Panc1 (cell line): ENCODE measurements around the gene CDC42EP4. TPM values are rescaled to one million over a fixed set of nuclear protein-coding genes. Genes with fewer than 3 reads are reported as not detected.

ENCODE experiments used
- ATAC-seq: fragments of 200-7000 bp; cut with Tn5 transposase; 2 replicates; pipeline ENCODE4 v1.9.1; 2020; ENCODE audit warnings: mild to moderate bottlenecking, moderate library complexity
- BruUV-seq: library from RNA; stranded (reverse); fragments of 400-500 nt; replicated peaks from 2 replicates; lab custom pipeline; 2021; lab: Mats Ljungman, UMichigan
- CTCF ChIA-PET: fragments of 300-600 bp; sonication (Branson Sonifier 250); formaldehyde crosslinking; loops from one replicate; lab custom pipeline; 2022; ENCODE audit warnings: antibody characterized with exemption; lab: Charles Lee
- POLR2A ChIA-PET: fragments of 300-600 bp; sonication (Branson Sonifier 250); formaldehyde crosslinking; loops from one replicate; lab custom pipeline; 2022; ENCODE audit warnings: antibody characterized with exemption; lab: Charles Lee
- DNase-seq: peaks from one replicate; pipeline ENCODE4 v3.0.0-alpha.2; 2010; ENCODE audit warnings: low read depth, low spot score
- H3K27ac ChIP-seq: 2 replicates; pipeline ENCODE4 v1.5.1; 2011; ENCODE audit warnings: mild to moderate bottlenecking, low read length, inconsistent platforms
- H3K27me3 ChIP-seq: fragments of 200-500 bp; sonication (Bioruptor generic); 2 replicates; pipeline ENCODE4 v1.6.0; 2014; ENCODE audit warnings: low read length, inconsistent platforms; ENCODE audit not compliant: control insufficient read depth, insufficient read depth
- H3K36me3 ChIP-seq: fragments of 200-500 bp; sonication (Bioruptor generic); 2 replicates; pipeline ENCODE4 v1.5.1; 2014; ENCODE audit warnings: inconsistent platforms, mild to moderate bottlenecking, low read length, moderate library complexity; ENCODE audit not compliant: control insufficient read depth, insufficient read depth
- H3K4me1 ChIP-seq: 2 replicates; pipeline ENCODE4 v1.5.1; 2011; ENCODE audit warnings: inconsistent platforms, mild to moderate bottlenecking, low read length, moderate library complexity; ENCODE audit not compliant: control insufficient read depth, insufficient read depth
- H3K4me3 ChIP-seq, 2 experiments: 2 replicates each; pipeline ENCODE4 v1.5.1; 2011 to 2012; ENCODE audit warnings: low read depth in 2 of 2, low read length in 2 of 2, mild to moderate bottlenecking in 2 of 2, inconsistent platforms in 1 of 2, moderate library complexity in 1 of 2
- H3K9me3 ChIP-seq: fragments of 200-500 bp; sonication (Bioruptor generic); 2 replicates; pipeline ENCODE4 v1.5.1; 2014; ENCODE audit warnings: low read depth, mild to moderate bottlenecking, inconsistent platforms, low read length, moderate library complexity; ENCODE audit not compliant: control insufficient read depth, insufficient read depth
- POLR2AphosphoS5 ChIP-seq: IDR thresholded peaks from 2 replicates; pipeline ENCODE4 v1.6.1; 2012; ENCODE audit warnings: mild to moderate bottlenecking, low read depth, low read length, moderate library complexity
- SIN3A ChIP-seq: IDR thresholded peaks from 2 replicates; pipeline ENCODE4 v1.6.1; 2012; ENCODE audit warnings: low read depth, mild to moderate bottlenecking, low read length, moderate library complexity, borderline replicate concordance; ENCODE audit not compliant: insufficient read depth
- TCF7L2 ChIP-seq: IDR thresholded peaks from 2 replicates; pipeline ENCODE4 v1.6.1; 2011; ENCODE audit warnings: mild to moderate bottlenecking, low read depth, low read length, inconsistent platforms
- in situ Hi-C: cut with HindIII; loops from 2 replicates; pipeline ENCODE4 v1.10.0; 2016; ENCODE audit warnings: low sequenced_read_pairs, low pct_unique_long_range_greater_than_20kb
- intact Hi-C: fragments of 100-400 bp; cut with micrococcal nuclease; formaldehyde crosslinking; loops from one replicate; pipeline ENCODE4 v1.10.0; 2022; ENCODE audit not compliant: unreplicated experiment
- total RNA-seq: library from RNA; stranded (reverse); gene quantifications from one replicate; pipeline ENCODE4 v1.2.1, GENCODE V29; 2021; ENCODE audit not compliant: unreplicated experiment
- TF ChIP-seq, protein P1 (sequence below), 2 experiments: IDR thresholded peaks; 2 replicates each; pipeline ENCODE4 v1.6.1; 2011 to 2012; ENCODE audit warnings: low read depth in 2 of 2, control low read depth in 1 of 2, low read length in 1 of 2, mild to moderate bottlenecking in 1 of 2, moderate library complexity in 1 of 2; ENCODE audit not compliant: insufficient read depth in 1 of 2
- TF ChIP-seq, protein P2 (sequence below): fragments of 450-650 bp; IDR thresholded peaks from 2 replicates; pipeline ENCODE4 v1.5.1; 2017; ENCODE audit warnings: mild to moderate bottlenecking

Gene CDC42EP4
- total RNA-seq, 1 experiment from 2014 or later = 65.9 TPM

DNA sequence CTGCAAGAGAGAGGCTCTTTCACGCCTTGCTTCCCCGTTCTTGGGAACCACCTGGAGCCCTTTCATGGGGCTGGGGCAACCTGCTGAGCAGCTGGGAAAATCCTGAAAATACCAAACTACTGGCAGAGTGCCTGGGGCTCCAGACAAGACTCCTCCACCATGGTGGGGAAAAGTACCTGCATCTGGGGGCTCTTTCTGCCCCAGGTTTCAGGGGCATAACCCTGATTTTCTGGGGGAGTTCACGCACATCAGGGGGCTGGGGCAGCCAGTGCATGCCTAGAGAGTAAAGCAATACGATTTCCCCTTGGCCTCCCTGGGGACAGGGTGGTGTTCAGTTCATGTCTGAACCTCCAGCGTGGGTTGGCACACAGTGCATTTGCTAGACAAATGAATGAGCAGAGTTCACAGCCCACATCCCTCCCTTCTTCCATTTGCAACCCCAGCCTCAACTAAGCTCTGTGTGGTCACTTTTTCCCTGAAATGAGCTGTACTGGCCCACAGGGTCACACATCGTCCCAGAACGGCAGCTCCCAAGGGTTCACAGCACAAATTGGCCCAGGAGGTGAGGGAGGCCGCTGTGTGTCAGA is 5.2 kb upstream of the CDC42EP4 start:
- Histone ChIP-seq H3K4me3 (no peak overlapping the region), H3K27ac (no peak overlapping the region), H3K9me3 (no peaks in the 10 kb centered on the region), H3K27me3 (no peaks in the 10 kb centered on the region), H3K36me3 (no peaks in the 10 kb centered on the region), H3K4me1 (0 out of 2 replicates have a peak, but pooled peaks cover 3% of the 10 kb centered on the region)
- TF ChIP-seq POLR2AphosphoS5 (no peak), SIN3A (no peak), TCF7L2 (no peak)
- TF ChIP-seq, protein P1, sequence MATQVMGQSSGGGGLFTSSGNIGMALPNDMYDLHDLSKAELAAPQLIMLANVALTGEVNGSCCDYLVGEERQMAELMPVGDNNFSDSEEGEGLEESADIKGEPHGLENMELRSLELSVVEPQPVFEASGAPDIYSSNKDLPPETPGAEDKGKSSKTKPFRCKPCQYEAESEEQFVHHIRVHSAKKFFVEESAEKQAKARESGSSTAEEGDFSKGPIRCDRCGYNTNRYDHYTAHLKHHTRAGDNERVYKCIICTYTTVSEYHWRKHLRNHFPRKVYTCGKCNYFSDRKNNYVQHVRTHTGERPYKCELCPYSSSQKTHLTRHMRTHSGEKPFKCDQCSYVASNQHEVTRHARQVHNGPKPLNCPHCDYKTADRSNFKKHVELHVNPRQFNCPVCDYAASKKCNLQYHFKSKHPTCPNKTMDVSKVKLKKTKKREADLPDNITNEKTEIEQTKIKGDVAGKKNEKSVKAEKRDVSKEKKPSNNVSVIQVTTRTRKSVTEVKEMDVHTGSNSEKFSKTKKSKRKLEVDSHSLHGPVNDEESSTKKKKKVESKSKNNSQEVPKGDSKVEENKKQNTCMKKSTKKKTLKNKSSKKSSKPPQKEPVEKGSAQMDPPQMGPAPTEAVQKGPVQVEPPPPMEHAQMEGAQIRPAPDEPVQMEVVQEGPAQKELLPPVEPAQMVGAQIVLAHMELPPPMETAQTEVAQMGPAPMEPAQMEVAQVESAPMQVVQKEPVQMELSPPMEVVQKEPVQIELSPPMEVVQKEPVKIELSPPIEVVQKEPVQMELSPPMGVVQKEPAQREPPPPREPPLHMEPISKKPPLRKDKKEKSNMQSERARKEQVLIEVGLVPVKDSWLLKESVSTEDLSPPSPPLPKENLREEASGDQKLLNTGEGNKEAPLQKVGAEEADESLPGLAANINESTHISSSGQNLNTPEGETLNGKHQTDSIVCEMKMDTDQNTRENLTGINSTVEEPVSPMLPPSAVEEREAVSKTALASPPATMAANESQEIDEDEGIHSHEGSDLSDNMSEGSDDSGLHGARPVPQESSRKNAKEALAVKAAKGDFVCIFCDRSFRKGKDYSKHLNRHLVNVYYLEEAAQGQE (IDR thresholded peaks at IDR 0.05; ENCODE audit: insufficient read depth in 1 of 2, low read depth in 2 of 2, low read length in 1 of 2) = no peak
- TF ChIP-seq, protein P2, sequence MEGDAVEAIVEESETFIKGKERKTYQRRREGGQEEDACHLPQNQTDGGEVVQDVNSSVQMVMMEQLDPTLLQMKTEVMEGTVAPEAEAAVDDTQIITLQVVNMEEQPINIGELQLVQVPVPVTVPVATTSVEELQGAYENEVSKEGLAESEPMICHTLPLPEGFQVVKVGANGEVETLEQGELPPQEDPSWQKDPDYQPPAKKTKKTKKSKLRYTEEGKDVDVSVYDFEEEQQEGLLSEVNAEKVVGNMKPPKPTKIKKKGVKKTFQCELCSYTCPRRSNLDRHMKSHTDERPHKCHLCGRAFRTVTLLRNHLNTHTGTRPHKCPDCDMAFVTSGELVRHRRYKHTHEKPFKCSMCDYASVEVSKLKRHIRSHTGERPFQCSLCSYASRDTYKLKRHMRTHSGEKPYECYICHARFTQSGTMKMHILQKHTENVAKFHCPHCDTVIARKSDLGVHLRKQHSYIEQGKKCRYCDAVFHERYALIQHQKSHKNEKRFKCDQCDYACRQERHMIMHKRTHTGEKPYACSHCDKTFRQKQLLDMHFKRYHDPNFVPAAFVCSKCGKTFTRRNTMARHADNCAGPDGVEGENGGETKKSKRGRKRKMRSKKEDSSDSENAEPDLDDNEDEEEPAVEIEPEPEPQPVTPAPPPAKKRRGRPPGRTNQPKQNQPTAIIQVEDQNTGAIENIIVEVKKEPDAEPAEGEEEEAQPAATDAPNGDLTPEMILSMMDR = no peak
- no TSS peak for BruUV-seq
- DNase-seq (no peak), ATAC-seq (no peak)
- intact Hi-C loops (no loop called here), in situ Hi-C loops (no loop called here)
- POLR2A ChIA-PET = interaction anchor here (0.7 kb wide), 1 partner anchor 684 kb away, joined by 3 read pairs; no protein-coding TSS in a partner anchor
- CTCF ChIA-PET = interaction anchor here (1.3 kb wide), 1 partner anchor 10 kb away, joined by 3 read pairs; no protein-coding TSS in a partner anchor

DNA sequence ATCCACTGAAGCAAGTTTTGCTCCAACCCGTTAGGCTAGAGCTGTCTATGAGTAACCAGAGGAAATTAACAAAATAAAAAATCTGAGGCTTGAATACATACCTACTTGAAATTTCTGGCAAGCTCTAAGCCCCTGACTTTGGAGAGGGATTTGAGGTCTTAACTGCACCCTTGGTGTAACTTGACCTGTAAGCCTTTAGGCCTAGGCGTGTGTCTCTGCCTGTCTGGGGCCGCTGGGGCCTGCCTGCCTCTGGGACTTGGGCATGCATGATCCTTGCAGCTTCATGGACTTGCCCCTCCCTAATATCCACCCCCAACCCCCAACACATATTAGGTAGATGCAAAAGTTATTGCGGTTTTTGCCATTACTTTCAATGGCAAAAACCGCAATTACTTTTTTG is 3.7 kb upstream of the CDC42EP4 start:
- in situ Hi-C loops (no loop called here), intact Hi-C loops (no loop called here)
- no peak overlapping the region for H3K27ac ChIP-seq
- TF ChIP-seq, protein P2 = no peak
- TF ChIP-seq TCF7L2 = no peak
- TF ChIP-seq, protein P1 (IDR thresholded peaks at IDR 0.05; ENCODE audit: insufficient read depth in 1 of 2, low read depth in 2 of 2, low read length in 1 of 2) = no peak
- no peak for TF ChIP-seq SIN3A
- TF ChIP-seq POLR2AphosphoS5 = no peak
- no peak overlapping the region for H3K4me3 ChIP-seq
- CTCF ChIA-PET = no interaction called here
- H3K36me3 ChIP-seq = peaks cover 4% of the 10 kb centered on the region; the same call in 1 of the 2 replicates
- BruUV-seq = no TSS peak
- ATAC-seq = no peak
- no peaks in the 10 kb centered on the region for H3K27me3 ChIP-seq
- H3K4me1 ChIP-seq = 0 out of 2 replicates have a peak, but pooled peaks cover 3% of the 10 kb centered on the region
- H3K9me3 ChIP-seq = no peaks in the 10 kb centered on the region
- DNase-seq = no peak
- POLR2A ChIA-PET = interaction anchor here (0.6 kb wide), 1 partner anchor 56 kb away, joined by 4 read pairs; no protein-coding TSS in a partner anchor
